ENCODE data around the gene ASIC4. TPM values are rescaled to one million over a fixed set of nuclear protein-coding genes. Genes with fewer than 3 reads are reported as not detected.

Gene ASIC4
- total RNA-seq, 1 experiment from 2014 or later = 0.21 TPM

DNA sequence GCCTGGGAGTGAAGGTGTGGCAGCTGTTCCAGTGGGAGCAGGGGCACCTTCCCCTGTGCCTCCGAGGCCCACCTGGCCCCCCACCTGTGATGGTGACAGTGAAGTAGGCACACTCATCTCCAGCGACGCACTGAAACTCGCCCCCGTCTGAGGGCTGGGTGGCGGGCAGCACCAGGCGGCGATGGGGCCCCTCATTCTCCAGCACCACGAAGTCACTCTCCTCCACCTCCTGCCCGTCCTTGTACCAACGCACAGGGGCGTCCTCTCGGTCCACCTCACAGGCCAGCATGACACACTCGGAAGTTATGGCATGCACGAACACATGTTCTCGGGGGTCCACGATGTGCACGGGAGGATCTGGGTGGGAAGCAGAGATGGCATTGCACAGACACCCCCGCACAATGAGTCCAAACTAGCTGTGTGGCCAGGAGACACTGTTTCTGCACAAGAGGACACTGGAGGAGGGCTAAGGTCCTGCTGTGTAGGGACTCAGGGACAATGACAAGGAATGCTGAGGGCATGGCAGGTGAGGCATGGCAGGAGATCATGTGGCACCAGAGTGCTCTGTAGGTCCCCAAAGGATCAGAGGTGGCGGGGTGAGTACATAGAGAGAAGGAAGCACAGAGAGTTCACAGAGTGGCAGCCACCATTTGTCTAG, 49.1 kb downstream of the ASIC4 start:
- in situ Hi-C loops (cut with HindIII; ENCODE audit: low pct_unique_long_range_greater_than_20kb, low sequenced_read_pairs) (no loop called here), intact Hi-C loops (cut with micrococcal nuclease; ENCODE audit: unreplicated experiment) (no loop called here)
- DNase-seq (ENCODE audit: low read depth, low spot score) (no peak), ATAC-seq (no peak)
- peaks cover 7% of the 10 kb centered on the region for H3K4me1 ChIP-seq (ENCODE audit: control insufficient read depth, insufficient read depth, low read length)
- no peaks in the 10 kb centered on the region for H3K27me3 ChIP-seq (ENCODE audit: control insufficient read depth, insufficient read depth, low read length)
- POLR2A ChIA-PET = interaction anchor here (0.6 kb wide), 1 partner anchor 226 kb away, joined by 3 read pairs; no protein-coding TSS in a partner anchor
- no peaks in the 10 kb centered on the region for H3K36me3 ChIP-seq (ENCODE audit: control insufficient read depth, insufficient read depth, low read length)
- CTCF ChIA-PET = no interaction called here
- no peaks in the 10 kb centered on the region for H3K9me3 ChIP-seq (ENCODE audit: control insufficient read depth, insufficient read depth, low read depth, low read length)
- BruUV-seq (replicated peaks) = no TSS peak
- TF ChIP-seq, protein P1, sequence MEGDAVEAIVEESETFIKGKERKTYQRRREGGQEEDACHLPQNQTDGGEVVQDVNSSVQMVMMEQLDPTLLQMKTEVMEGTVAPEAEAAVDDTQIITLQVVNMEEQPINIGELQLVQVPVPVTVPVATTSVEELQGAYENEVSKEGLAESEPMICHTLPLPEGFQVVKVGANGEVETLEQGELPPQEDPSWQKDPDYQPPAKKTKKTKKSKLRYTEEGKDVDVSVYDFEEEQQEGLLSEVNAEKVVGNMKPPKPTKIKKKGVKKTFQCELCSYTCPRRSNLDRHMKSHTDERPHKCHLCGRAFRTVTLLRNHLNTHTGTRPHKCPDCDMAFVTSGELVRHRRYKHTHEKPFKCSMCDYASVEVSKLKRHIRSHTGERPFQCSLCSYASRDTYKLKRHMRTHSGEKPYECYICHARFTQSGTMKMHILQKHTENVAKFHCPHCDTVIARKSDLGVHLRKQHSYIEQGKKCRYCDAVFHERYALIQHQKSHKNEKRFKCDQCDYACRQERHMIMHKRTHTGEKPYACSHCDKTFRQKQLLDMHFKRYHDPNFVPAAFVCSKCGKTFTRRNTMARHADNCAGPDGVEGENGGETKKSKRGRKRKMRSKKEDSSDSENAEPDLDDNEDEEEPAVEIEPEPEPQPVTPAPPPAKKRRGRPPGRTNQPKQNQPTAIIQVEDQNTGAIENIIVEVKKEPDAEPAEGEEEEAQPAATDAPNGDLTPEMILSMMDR (IDR thresholded peaks at IDR 0.05) = no peak
- TF ChIP-seq TCF7L2 (IDR thresholded peaks at IDR 0.05; ENCODE audit: low read depth, low read length) (no peak), POLR2AphosphoS5 (IDR thresholded peaks at IDR 0.05; ENCODE audit: low read depth, low read length) (no peak), SIN3A (IDR thresholded peaks at IDR 0.05; ENCODE audit: borderline replicate concordance, insufficient read depth, low read depth, low read length) (no peak)
- TF ChIP-seq, protein P2, sequence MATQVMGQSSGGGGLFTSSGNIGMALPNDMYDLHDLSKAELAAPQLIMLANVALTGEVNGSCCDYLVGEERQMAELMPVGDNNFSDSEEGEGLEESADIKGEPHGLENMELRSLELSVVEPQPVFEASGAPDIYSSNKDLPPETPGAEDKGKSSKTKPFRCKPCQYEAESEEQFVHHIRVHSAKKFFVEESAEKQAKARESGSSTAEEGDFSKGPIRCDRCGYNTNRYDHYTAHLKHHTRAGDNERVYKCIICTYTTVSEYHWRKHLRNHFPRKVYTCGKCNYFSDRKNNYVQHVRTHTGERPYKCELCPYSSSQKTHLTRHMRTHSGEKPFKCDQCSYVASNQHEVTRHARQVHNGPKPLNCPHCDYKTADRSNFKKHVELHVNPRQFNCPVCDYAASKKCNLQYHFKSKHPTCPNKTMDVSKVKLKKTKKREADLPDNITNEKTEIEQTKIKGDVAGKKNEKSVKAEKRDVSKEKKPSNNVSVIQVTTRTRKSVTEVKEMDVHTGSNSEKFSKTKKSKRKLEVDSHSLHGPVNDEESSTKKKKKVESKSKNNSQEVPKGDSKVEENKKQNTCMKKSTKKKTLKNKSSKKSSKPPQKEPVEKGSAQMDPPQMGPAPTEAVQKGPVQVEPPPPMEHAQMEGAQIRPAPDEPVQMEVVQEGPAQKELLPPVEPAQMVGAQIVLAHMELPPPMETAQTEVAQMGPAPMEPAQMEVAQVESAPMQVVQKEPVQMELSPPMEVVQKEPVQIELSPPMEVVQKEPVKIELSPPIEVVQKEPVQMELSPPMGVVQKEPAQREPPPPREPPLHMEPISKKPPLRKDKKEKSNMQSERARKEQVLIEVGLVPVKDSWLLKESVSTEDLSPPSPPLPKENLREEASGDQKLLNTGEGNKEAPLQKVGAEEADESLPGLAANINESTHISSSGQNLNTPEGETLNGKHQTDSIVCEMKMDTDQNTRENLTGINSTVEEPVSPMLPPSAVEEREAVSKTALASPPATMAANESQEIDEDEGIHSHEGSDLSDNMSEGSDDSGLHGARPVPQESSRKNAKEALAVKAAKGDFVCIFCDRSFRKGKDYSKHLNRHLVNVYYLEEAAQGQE (IDR thresholded peaks at IDR 0.05; ENCODE audit: insufficient read depth in 1 of 2, low read depth in 2 of 2, low read length in 1 of 2) = no peak
- no peak overlapping the region for H3K27ac ChIP-seq (ENCODE audit: low read length)
- no peak overlapping the region for H3K4me3 ChIP-seq (ENCODE audit: low read depth in 2 of 2, low read length in 2 of 2)

DNA sequence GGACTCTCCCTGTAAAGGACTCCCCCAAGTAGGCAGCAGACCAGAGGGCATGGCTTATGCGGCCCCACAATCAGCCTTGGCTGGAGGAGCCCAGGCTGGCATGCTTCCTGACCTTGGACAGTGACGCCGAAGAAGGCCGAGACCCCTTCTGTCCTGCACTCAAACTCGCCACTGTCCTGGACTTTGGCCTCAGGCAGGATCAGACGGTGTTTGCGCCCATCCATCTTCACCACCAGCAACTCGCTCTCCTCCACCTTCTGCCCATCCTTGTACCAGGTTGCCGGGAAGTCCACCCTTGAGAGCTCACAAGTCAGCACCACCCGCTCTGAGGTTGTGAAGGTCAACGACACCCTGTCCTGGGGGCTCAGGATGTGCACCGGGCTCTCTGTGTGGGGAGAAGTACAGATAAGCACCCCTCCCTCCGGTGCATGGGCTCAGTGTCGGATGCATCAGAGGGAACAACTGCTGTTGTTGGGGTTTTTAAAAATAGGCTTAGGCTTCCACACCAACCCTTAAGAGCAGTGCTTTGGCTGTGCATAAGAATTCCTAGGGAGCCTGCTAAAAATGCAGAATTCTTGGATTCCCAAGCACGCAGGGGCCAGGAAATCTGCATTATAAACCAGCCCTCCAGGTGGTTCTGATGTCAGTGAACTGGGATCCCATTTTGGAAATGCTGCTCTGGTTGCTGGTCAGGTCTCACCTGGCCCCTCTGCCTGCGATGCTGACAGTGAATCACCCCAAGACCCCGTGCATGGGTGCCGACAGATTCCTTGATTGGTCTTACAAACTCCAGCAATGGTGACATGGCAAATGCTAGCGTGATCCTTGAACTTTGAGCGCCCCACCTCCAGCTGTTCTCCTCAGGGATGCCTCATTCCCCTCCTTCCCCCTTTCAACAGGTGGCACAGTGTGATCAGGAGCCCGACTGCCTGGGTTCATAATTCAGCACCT, 51.1 kb downstream of the ASIC4 start:
- ChIA-PET POLR2A (no interaction called here), CTCF (no interaction called here)
- intact Hi-C loops (cut with micrococcal nuclease; ENCODE audit: unreplicated experiment) = no loop called here
- Histone ChIP-seq H3K36me3 (ENCODE audit: control insufficient read depth, insufficient read depth, low read length) (no peaks in the 10 kb centered on the region), H3K4me1 (ENCODE audit: control insufficient read depth, insufficient read depth, low read length) (peaks cover 17% of the 10 kb centered on the region), H3K27me3 (ENCODE audit: control insufficient read depth, insufficient read depth, low read length) (no peaks in the 10 kb centered on the region), H3K9me3 (ENCODE audit: control insufficient read depth, insufficient read depth, low read depth, low read length) (no peaks in the 10 kb centered on the region), H3K4me3 (ENCODE audit: low read depth in 2 of 2, low read length in 2 of 2) (no peak overlapping the region), H3K27ac (ENCODE audit: low read length) (no peak overlapping the region)
- TF ChIP-seq, protein P2 (IDR thresholded peaks at IDR 0.05; ENCODE audit: insufficient read depth in 1 of 2, low read depth in 2 of 2, low read length in 1 of 2) = no peak
- TF ChIP-seq TCF7L2 (IDR thresholded peaks at IDR 0.05; ENCODE audit: low read depth, low read length) = no peak
- TF ChIP-seq SIN3A (IDR thresholded peaks at IDR 0.05; ENCODE audit: borderline replicate concordance, insufficient read depth, low read depth, low read length) = no peak
- no peak for TF ChIP-seq POLR2AphosphoS5 (IDR thresholded peaks at IDR 0.05; ENCODE audit: low read depth, low read length)
- TF ChIP-seq, protein P1 (IDR thresholded peaks at IDR 0.05) = no peak
- in situ Hi-C loops (cut with HindIII; ENCODE audit: low pct_unique_long_range_greater_than_20kb, low sequenced_read_pairs) = no loop called here
- BruUV-seq (replicated peaks) = no TSS peak
- DNase-seq (ENCODE audit: low read depth, low spot score) (no peak), ATAC-seq (no peak)
